Measurements from ENCODE around the gene TNFRSF25. TPM values are rescaled to one million over a fixed set of nuclear protein-coding genes. Genes with fewer than 3 reads are reported as not detected.
A peak's percentile ranks its signal among the peaks of the same experiment; 100 is the strongest.

The TNFRSF25 gene, protein sequence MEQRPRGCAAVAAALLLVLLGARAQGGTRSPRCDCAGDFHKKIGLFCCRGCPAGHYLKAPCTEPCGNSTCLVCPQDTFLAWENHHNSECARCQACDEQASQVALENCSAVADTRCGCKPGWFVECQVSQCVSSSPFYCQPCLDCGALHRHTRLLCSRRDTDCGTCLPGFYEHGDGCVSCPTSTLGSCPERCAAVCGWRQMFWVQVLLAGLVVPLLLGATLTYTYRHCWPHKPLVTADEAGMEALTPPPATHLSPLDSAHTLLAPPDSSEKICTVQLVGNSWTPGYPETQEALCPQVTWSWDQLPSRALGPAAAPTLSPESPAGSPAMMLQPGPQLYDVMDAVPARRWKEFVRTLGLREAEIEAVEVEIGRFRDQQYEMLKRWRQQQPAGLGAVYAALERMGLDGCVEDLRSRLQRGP
- total RNA-seq = 10.8 TPM
- long read RNA-seq, partial matches to known transcripts = 4 of 14 reads
- long read RNA-seq, other reads (novel, unspliced or antisense) = 2 of 14 reads

DNA sequence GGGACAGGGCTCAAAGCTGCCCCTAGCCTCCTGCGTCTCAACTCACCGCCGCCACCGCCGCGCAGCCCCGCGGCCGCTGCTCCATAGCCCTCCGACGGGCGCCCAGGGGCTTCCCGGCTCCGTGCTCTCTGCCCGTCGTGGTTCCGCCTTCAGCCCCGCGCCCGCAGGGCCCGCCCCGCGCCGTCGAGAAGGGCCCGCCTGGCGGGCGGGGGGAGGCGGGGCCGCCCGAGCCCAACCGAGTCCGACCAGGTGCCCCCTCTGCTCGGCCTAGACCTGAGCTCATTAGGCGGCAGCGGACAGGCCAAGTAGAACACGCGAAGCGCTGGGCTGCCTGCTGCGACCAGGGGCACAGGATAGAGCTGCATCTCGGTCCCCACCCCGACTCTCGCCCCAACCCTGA, at the start of gene TNFRSF25:
TNFRSF25 (minus strand) TSS at position 151 of the 400 bp plus-strand sequence; CDS start at position 85, 66 bp downstream.
- intact Hi-C loops (cut with micrococcal nuclease) = no loop called here
- no peak for ATAC-seq
- DNase-seq = no peak

DNA sequence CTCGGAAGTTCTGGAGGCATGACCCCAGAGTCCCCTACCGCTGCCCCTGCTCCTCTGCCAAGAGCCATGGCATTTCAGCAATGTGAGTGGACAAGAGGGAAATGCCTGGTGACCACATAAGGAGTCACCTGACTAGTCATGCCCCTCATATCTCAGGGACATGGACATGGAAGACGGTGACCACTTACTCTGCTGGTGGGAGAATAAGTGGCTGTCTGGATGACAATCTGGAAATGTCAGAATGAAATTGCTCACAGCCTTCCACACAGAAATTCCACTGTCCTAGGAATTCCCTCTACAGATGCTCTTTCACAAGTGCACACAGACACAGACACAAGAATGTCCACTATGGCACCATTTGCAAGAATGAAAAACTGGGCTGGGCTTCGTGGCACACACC, 49.8 kb upstream of the TNFRSF25 start:
- no peak for ATAC-seq
- no peak for DNase-seq
- intact Hi-C loops (cut with micrococcal nuclease) = no loop called here

DNA sequence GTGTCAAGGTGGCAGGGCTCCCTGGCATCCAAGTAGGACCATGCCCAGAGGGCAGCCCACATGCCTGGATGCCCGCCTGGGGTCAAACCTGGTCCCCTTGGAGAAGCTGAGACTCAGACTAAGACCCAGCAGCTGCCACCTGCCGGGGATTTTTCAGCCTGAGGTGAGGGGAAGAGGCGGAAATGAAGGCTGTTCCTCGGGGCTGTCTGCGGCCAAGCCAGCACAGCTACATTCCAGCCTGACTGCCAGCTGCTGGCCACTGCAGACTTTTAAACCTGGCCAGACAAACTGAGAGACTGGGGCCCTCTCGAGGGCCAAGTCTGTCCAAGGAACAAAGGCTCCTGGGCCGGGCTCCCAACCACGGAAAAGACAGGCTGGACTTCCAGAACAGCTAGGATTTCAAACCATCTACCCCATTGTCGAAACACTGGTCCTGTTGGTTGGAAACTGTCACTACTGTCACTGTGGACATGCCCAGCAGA, 47.4 kb upstream of the TNFRSF25 start:
- intact Hi-C loops (cut with micrococcal nuclease) = no loop called here
- peak; percentile 42 for ATAC-seq
- no peak for DNase-seq

DNA sequence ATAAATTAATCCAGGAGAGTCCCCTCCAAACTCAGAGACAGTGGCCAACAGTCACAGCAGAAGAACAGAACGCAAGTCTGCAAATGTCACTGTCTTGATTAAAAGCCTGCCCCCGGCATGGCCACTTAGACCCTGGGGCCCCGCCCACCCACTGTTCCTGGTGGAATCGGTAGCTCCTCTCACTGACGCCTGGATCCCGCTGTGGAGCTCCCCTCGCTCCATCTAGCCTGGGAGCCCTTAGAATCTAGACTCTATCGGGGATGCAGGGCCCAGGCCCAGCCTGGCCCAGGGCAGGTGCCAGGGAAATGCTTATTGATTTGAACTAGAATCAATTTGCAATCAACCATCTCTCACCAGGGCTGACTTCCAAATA, 46.9 kb upstream of the TNFRSF25 start:
- intact Hi-C loops (cut with micrococcal nuclease) = no loop called here
- no peak for DNase-seq
- ATAC-seq = no peak

DNA sequence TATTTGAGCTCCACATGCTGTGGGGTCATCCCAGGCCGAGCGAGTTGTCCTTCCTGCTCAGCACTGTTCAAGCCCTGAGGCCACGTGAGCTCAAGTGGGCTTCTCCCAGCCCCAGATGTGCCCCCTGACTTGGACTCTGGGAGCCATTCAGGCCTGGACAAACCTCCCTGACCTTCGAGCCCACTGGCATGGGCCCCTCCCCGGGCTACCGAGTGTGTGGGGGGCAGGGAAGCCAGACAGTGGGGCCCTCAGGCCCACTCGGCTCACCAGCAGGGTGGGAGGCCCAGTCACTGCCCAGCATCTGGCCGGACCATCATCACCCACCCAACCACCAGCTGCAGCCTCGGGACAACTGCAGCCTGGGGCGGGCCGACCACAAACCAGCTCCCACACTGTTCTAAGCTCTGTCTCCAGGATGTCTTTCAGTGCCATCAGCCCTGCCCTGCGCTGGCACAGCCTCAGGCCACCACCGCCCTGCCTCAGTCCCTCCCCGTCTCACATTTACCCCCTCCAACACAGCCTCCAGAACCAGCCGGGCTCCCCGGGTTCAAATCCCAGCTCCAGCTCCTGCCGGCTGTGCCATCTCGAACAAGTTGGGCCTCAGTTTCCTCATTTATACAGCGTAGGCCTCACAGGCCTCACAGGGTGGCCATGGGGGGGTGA, 46.4 kb upstream of the TNFRSF25 start:
- no peak for DNase-seq
- ATAC-seq = no peak
- intact Hi-C loops (cut with micrococcal nuclease) = no loop called here

DNA sequence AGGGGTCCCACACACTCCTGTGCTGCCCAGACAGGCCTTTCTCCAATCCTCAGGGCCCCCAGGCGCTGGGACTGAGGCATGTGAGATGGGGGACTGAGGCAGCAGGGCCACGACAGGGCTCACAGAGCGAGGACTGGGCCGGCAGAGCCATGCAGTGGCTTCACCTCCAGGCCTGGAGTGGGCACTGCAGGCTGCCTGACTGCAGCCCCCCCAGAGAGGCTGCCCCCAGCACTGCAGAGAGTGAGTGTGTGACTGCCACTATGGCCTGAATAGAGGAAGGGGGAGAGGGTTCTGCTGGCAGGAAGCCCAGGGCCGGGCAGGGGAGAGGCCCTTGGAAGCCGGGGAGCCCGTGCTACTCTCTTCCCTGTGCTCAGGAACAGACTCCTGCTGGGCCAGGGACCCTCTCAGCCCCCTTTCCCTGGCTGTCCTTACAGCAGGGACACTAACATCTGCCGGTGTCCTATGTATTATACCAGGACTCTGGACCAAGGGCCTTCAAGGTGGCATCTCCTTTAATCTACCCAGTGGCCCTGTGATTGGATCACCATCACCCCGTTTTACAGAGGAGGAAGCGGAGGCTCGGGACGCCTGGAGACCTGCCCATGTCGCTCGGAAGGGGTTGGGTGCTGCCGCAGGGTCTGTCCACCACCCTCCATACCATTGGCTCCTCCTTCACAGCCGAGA, 45.7 kb upstream of the TNFRSF25 start:
- intact Hi-C loops (cut with micrococcal nuclease) = no loop called here
- no peak for DNase-seq
- no peak for ATAC-seq

DNA sequence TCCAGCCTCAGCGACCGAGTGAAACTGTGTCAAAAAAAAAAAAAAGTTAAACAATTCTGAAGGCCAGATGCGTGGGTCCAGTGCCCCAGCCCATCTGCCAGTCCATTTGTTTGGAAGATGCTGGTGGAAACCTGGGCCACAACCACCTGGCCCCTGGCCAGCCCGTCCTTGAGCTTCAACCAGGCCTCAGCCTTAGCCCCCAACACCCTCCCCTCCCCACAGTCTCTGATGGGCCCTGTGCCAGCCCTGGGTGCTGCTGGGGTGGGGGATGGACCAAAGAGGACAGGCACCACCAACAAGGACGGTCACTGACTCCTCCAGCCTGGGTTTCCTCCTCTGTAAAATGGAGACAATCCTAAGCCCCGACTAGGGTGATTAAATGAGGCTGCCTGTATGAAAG, 45.1 kb upstream of the TNFRSF25 start:
- intact Hi-C loops (cut with micrococcal nuclease) = no loop called here
- no peak for ATAC-seq
- no peak for DNase-seq

DNA sequence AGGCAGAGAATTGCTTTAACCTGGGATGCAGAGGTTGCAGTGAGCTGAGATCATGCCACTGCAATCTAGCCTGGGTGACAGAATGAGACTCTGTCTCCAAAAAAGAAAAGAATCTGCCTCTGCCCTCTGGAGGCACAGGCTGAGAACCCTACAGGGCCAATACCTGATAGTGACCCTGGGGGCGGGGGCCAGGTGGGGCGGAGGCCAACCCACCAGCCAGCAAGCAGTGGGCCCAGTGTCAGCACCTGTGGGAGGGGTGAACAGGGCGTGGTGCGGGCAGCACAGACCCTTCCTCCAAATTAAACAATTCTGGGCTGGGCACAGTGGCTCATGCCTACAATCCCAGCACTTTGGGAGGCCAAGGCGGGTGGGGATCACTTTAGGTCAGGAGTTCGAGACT, 44.5 kb upstream of the TNFRSF25 start:
- intact Hi-C loops (cut with micrococcal nuclease) = no loop called here
- DNase-seq = no peak
- no peak for ATAC-seq

DNA sequence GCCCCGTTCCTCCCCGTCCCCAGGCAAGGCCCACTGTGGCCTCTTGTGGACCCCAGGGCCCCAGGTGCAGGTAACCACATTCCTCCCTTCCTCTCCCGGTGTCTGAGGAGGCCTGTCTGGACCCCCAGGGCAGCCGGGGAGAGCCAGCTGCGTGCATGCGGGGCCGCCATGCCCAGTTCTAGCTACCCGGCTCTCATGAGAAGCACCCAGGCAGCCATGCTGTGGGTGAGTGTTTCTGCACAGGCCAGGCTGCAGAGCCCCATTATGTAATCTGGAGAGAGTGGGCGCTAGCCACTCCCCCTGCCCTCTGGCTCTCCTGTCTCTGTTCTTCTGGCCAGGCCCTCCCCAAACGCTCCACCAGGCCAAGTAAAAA, 43.9 kb upstream of the TNFRSF25 start:
- intact Hi-C loops (cut with micrococcal nuclease) = no loop called here
- ATAC-seq = peak; percentile 74
- DNase-seq = no peak

DNA sequence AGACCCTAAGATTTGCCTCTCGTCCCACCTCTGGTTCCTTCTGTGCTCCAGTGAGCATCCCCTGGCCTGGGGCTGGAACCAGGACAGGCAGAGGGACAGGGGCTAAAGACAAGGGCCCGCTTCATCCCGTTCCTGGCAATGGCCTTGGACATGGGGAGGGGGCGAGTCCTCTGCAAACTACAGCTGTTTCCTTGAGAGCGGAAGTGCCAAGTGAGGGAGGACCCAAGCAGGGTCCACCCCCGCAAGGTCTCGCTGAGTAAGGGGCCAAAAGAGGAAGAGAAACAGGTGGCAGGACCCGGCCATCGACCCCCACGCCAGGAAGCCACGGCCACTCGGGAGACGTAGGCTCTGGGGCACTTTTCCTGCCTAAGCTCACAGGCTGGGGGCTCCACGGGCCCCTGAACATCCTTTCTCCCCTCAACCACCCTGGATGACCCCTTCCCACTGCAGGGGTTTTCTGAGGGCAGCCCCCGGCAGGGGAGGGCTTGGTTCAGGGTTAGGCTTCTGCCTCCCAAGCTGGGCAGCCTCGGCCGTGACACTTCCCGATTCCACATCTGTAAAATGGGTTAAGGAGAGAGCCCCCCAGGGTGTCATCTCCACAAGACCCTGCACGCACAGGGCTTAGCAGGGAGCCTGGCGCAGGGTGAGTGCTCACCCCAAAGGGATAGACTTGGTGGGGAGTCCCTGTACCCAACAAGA, 43.4 kb upstream of the TNFRSF25 start:
- DNase-seq (no peak), ATAC-seq (peak; percentile 38)
- intact Hi-C loops (cut with micrococcal nuclease) = no loop called here

DNA sequence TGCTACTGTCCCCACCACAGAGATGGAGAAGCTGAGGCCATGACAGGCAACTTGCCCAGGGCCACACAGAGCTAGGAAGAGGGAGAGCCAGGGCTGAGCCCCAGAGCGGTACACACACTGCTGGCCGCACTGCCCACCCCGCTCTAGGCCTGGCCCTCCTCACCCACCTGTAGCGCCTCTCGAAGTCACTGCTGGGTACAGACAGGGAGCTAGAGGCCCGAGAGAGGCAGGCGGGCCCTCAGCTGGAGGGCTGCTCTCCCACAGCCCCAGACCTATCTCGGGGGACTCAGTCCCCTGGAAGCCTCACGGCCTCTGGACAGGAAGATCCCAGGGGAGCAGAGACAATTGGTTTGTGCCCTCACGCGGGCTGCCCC, 42.8 kb upstream of the TNFRSF25 start:
- DNase-seq (no peak), ATAC-seq (no peak)
- intact Hi-C loops (cut with micrococcal nuclease) = no loop called here

DNA sequence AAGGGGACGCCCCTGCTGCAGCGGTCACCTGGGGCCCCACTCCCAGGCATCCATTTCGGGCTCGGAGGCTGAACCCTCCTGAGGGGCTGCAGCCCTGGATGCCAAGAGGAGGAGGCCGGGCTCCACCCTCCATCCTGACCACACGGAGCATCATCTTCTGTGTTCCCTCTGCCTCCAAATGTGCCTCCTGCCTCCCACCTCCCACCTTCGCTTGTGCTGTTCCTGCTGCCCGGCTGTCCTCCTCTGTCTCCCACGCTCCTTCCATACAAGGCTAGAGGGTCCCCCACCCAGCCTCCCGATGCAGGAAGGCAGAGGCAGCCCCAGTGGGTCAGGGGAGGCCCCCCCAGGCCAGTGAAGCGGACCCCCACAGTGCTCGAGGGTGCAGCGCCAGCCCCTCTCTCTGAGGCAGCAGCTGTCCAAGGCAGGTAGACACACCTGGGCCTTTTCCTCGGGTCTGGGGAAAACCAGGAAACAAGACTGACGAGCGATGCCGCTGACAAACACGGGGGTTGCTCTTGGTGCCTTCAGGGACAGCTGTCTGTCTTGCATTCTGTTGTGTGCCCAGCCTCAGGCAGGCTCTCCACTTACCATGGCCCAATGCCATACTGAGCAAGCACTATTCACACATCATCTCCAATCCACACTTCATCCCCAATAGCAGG, 42.3 kb upstream of the TNFRSF25 start:
- ATAC-seq = no peak
- intact Hi-C loops (cut with micrococcal nuclease) = no loop called here
- DNase-seq = no peak

DNA sequence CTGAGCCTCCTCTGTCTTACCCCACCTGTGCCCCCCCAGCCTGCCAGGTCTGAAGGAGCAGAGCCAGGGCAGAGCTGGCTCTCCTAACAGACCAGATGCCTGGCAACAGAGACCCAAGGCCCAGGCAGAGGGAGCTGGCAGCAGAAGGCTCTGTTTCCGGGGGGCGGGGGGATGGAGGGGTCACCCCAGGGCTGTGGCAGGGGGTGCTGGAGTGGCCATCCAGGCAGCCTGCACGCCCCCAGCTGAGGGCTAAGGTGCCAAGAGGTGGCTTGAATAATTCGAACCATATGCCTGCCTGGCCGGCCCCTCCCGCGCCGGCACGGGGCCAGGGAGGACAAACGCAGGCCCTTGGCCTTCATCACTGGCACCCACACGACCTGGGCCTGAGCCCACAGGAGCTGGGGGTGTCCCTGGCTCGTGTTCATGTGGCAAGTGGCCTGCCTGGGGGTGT, 41.5 kb upstream of the TNFRSF25 start:
- no peak for DNase-seq
- ATAC-seq = no peak

DNA sequence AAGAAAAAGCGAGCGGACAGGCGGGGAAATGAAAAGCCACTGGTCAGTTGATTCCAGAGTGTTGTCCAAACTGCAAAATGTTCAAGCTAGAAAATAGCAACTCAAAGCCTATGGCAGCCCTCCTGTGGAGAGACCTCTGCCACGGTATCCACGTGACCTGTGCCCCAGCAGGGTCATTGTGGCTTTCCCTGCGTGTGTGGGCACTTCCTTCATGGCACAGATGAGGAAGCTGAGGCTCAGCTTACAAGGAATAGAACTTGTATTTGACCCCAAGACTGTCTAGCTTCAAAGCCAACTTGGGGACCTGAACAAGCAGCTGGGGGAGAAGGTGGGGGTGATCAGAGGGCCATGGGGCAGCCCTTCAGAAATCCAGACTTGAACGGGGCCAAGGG, 41.1 kb upstream of the TNFRSF25 start:
- ATAC-seq = no peak
- DNase-seq = no peak
- intact Hi-C loops (cut with micrococcal nuclease) = no loop called here

More for the DNA sequence above, 41.5 kb upstream of the TNFRSF25 start:
- intact Hi-C loops (cut with micrococcal nuclease) = no loop called here

DNA sequence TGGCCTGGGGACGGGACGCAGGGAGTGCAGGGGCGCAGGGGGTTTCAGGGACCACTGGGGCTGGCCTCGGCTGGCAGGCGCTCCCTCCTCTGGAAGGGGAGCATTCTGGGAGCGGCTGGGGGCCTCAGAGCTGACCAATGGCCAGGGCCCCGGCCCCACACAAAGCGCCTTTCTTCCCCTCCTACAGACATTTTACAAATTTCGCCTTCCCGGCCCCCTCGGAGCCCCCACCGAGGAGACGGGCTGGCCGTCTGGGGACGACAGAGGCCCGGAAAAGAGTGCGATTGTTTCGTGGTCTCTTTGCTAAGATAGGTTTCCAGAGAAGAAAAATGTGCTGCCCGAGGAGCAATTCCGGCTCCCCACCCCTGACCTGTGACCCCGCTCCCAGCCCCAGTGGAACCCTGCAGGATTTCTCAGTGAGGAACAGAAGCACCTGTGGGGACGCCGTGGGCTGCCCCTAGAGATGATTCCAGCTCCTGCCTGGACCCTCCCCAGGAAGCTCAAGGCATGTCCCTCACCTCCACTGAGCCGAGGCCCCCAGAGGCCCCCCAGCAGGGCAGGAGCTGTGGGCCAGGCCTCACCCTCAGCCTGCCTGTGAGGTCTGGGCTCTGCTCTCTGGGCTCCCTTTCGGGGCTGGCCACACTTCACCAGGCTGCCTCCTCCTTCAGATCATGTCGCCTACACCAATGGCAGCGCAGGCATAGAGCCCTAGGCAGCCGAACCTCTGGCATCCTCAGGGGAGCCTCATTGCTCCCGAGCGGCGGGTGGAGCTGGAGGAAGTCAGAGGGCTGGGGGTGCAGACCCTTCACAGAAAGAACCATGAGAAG, 40.5 kb upstream of the TNFRSF25 start:
- no peak for DNase-seq
- ATAC-seq = no peak
- intact Hi-C loops (cut with micrococcal nuclease) = no loop called here

DNA sequence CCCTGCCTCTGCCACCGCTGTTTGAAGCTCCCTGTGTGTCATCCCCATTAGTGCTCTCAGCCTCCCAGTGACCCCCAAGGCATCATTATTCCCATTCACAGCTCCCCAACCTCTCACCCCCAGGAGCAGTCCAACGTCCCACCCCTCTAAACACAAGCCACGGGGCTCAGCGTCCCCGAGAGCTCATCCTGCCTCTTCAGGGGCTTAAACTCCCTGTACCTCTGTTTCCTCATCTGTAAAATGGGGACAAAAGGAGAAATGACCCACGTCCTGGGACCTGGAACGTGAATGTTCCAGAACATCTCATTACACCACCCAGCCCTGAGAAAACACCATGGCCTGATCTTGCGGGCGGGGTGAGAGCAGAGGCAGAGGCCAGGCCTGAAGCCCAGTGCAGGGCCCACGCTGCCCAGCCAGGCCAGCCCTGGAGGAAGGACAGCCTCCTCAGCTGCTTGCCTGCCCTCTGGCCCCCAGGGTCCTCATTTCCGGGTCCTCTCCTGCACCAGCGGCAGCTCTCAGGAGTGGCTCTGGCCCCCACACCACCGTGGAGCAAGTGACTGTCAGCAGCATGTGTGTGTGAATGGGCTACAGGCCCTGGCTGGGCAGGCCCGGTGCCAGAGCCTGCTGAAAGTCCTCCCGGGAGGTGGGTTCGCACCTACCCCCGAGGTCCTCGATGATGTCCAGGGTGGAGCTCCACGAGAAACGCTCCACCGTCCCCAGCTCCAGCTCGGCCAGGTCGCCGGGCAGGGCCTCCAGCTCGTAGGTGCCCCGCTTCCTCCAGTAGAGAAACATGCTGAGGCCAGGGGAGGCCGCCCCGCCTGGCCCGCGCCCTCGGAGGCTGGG, 39.6 kb upstream of the TNFRSF25 start:
- intact Hi-C loops (cut with micrococcal nuclease) = no loop called here
- DNase-seq = no peak
- no peak for ATAC-seq

DNA sequence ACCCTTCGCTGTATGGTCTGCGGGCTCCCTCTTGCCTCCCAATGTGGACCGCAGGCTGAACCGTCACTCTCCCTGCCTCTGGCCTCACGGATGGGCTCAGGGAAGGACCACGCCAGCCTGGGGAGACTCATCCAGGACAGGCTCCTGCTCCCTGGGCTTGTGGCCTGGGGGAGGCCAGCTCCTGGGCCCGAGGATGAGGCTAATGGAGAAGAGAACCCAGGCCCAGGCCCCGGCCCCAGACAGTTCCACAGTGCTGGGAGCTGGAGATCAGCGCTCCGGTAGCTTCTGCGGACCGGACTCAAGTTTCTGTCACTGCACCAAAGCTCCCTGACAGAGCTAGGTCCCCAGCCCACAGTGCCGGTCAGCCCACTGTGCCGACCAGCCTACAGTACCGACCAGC, 38.9 kb upstream of the TNFRSF25 start:
- DNase-seq (no peak), ATAC-seq (no peak)
- intact Hi-C loops (cut with micrococcal nuclease) = no loop called here

All from left ventricle myocardium superior (tissue), 1 donor.